HT1080 (cell line): ENCODE measurements around the gene CCNL2. TPM values are rescaled to one million over a fixed set of nuclear protein-coding genes. Genes with fewer than 3 reads are reported as not detected.
"Not testable (repeated sequence)": the region's sequence is repeated elsewhere in the genome, so short reads cannot be mapped to it uniquely, and the experiment has no call there.

Source experiments
- DNase-seq: peaks from one replicate; pipeline ENCODE4 v3.0.0-alpha.2; 2015; ENCODE audit warnings: low read depth
- polyA plus RNA-seq, 2 experiments: library from polyadenylated mRNA; depleted of rRNA; stranded (reverse); fragments of >200 nt; gene quantifications; 2 replicates each; pipeline ENCODE4 v1.2.3, GENCODE V29; 2015
- total RNA-seq: library from RNA; depleted of rRNA; stranded (reverse); fragments of >200 nt; shearing (Covaris generic); gene quantifications from 2 replicates; pipeline ENCODE4 v1.2.3, GENCODE V29; 2014; rRNA removed

The CCNL2 gene
- 74.6 and 96.1 TPM in 2 replicates for total RNA-seq
- polyA plus RNA-seq (2015; cell fraction: cytosol; rRNA removed): 37.4 and 39.7 TPM in 2 replicates
- 1,286 and 1,423 TPM in 2 replicates for polyA plus RNA-seq (2015; cell fraction: nucleus; rRNA removed)

GRCh38 chr1:1399187-1399871 is at the start of gene CCNL2:
CCNL2 (minus strand) TSS chr1:1399335; CDS start chr1:1399306, 29 bp downstream.
- peak; percentile 98 for DNase-seq

- not testable (repeated sequence) for DNase-seq
These were observed 47.5 kb upstream of the CCNL2 start for GRCh38 chr1:1446631-1447030.

- no peak for DNase-seq
These were observed 43.1 kb upstream of the CCNL2 start for GRCh38 chr1:1442069-1442770.

GRCh38 chr1:1441002-1441888 is 42.1 kb upstream of the CCNL2 start:
- no peak for DNase-seq

GRCh38 chr1:1440262-1441001 is 41.3 kb upstream of the CCNL2 start:
- no peak for DNase-seq

GRCh38 chr1:1439546-1440261 is 40.6 kb upstream of the CCNL2 start:
- no peak for DNase-seq

- DNase-seq: no peak
These were observed 39.6 kb upstream of the CCNL2 start for GRCh38 chr1:1438531-1439381.

- DNase-seq: no peak
These were observed 38.8 kb upstream of the CCNL2 start for GRCh38 chr1:1437904-1438376.

GRCh38 chr1:1437033-1437903 is 38.1 kb upstream of the CCNL2 start:
- DNase-seq: no peak

- no peak for DNase-seq
These were observed 37.5 kb upstream of the CCNL2 start for GRCh38 chr1:1436630-1437032.

- no peak for DNase-seq
These were observed 36.9 kb upstream of the CCNL2 start for GRCh38 chr1:1435911-1436629.

- DNase-seq: no peak
These were observed 36.2 kb upstream of the CCNL2 start, which contains the start of gene VWA1 for GRCh38 chr1:1435106-1435903. VWA1 (plus strand) TSS chr1:1435690; CDS start chr1:1435749, 59 bp downstream.

GRCh38 chr1:1434824-1435105 is 35.6 kb upstream of the CCNL2 start:
- DNase-seq: no peak

- no peak for DNase-seq
These were observed 35.1 kb upstream of the CCNL2 start for GRCh38 chr1:1434131-1434823.

- peak; percentile 36 for DNase-seq
These were observed 34.6 kb upstream of the CCNL2 start for GRCh38 chr1:1433804-1434130.
